ENCODE data around the gene GULP1. TPM values are rescaled to one million over a fixed set of nuclear protein-coding genes. Genes with fewer than 3 reads are reported as not detected.

Gene GULP1
- total RNA-seq, 1 donor from 2014 or later: 22.8 TPM

GRCh38 chr2:188285774-188286173, 5.9 kb upstream of the GULP1 start:
- H3K4me1 Mint-ChIP-seq (ENCODE audit: unreplicated experiment): peaks cover 18% of the 10 kb centered on the region
- DNase-seq (ENCODE audit: low spot score): no peak
- peak overlapping the region; percentile 65 for H3K27ac Mint-ChIP-seq (ENCODE audit: unreplicated experiment)
- no peaks in the 10 kb centered on the region for H3K9me3 Mint-ChIP-seq (ENCODE audit: unreplicated experiment)
- no peak for TF ChIP-seq CTCF (IDR thresholded peaks at IDR 0.05; ENCODE audit: unreplicated experiment)
- peaks cover 2% of the 10 kb centered on the region for H3K27me3 Mint-ChIP-seq (ENCODE audit: unreplicated experiment)
- H3K4me3 Mint-ChIP-seq (ENCODE audit: unreplicated experiment): peak overlapping the region; percentile 81
- no peaks in the 10 kb centered on the region for H3K36me3 Mint-ChIP-seq (ENCODE audit: low read depth, unreplicated experiment)

- Mint-ChIP-seq H3K27me3 (ENCODE audit: unreplicated experiment) (peaks cover 15% of the 10 kb centered on the region), H3K27ac (ENCODE audit: unreplicated experiment) (peak overlapping the region; percentile 96), H3K36me3 (ENCODE audit: low read depth, unreplicated experiment) (peaks cover 4% of the 10 kb centered on the region), H3K4me3 (ENCODE audit: unreplicated experiment) (peak overlapping the region; percentile 98), H3K4me1 (ENCODE audit: unreplicated experiment) (peaks cover 34% of the 10 kb centered on the region), H3K9me3 (ENCODE audit: unreplicated experiment) (no peaks in the 10 kb centered on the region)
- no peak for TF ChIP-seq CTCF (IDR thresholded peaks at IDR 0.05; ENCODE audit: unreplicated experiment)
- DNase-seq (ENCODE audit: low spot score): peak; percentile 21
Measured at GRCh38 chr2:188291142-188291616, 495 bp upstream of the GULP1 start.

GRCh38 chr2:188292348-188293239, 920 bp downstream of the GULP1 start:
- peaks cover 15% of the 10 kb centered on the region for H3K27me3 Mint-ChIP-seq (ENCODE audit: unreplicated experiment)
- H3K27ac Mint-ChIP-seq (ENCODE audit: unreplicated experiment): peak overlapping the region; percentile 94
- peak overlapping the region; percentile 98 for H3K4me3 Mint-ChIP-seq (ENCODE audit: unreplicated experiment)
- H3K9me3 Mint-ChIP-seq (ENCODE audit: unreplicated experiment): no peaks in the 10 kb centered on the region
- DNase-seq (ENCODE audit: low spot score): peak; percentile 69
- H3K4me1 Mint-ChIP-seq (ENCODE audit: unreplicated experiment): peaks cover 29% of the 10 kb centered on the region
- peaks cover 4% of the 10 kb centered on the region for H3K36me3 Mint-ChIP-seq (ENCODE audit: low read depth, unreplicated experiment)
- TF ChIP-seq CTCF (IDR thresholded peaks at IDR 0.05; ENCODE audit: unreplicated experiment): no peak

GRCh38 chr2:188293601-188294351, 2.1 kb downstream of the GULP1 start:
- peaks cover 15% of the 10 kb centered on the region for H3K27me3 Mint-ChIP-seq (ENCODE audit: unreplicated experiment)
- peak overlapping the region; percentile 98 for H3K4me3 Mint-ChIP-seq (ENCODE audit: unreplicated experiment)
- H3K27ac Mint-ChIP-seq (ENCODE audit: unreplicated experiment): peak overlapping the region; percentile 94
- peaks cover 25% of the 10 kb centered on the region for H3K4me1 Mint-ChIP-seq (ENCODE audit: unreplicated experiment)
- peak; percentile 28 for DNase-seq (ENCODE audit: low spot score)
- TF ChIP-seq CTCF (IDR thresholded peaks at IDR 0.05; ENCODE audit: unreplicated experiment): no peak
- no peaks in the 10 kb centered on the region for H3K9me3 Mint-ChIP-seq (ENCODE audit: unreplicated experiment)
- H3K36me3 Mint-ChIP-seq (ENCODE audit: low read depth, unreplicated experiment): peaks cover 4% of the 10 kb centered on the region
